ENCODE data around the gene HPS4. TPM values are rescaled to one million over a fixed set of nuclear protein-coding genes. Genes with fewer than 3 reads are reported as not detected.

The HPS4 gene
- total RNA-seq, 1 donor, result 28.1 TPM

DNA sequence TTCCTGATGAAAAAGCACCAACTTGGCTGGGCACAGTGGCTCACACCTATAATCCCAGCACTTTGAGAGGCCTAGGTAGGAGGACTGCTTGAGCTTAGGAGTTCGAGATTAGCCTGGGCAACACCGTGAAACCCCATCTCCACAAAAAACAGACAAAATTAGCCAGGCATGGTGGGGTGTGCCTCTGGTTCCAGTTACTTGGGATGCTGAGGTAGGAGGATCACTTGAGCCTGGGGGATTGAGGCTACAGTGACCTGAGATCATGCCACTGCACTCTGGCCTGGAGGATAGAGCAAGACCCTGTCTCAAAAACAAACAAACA, 3.0 kb downstream of the HPS4 start:
- H3K4me3 ChIP-seq (ENCODE audit: low read depth, low read length), result no peak overlapping the region
- DNase-seq (ENCODE audit: low read depth), result no peak
- no peak for TF ChIP-seq CTCF (IDR thresholded peaks at IDR 0.05; ENCODE audit: insufficient read depth, low read depth, low read length)

GRCh38 chr22:26479792-26480610, 3.6 kb downstream of the HPS4 start:
- no peak for TF ChIP-seq CTCF (IDR thresholded peaks at IDR 0.05; ENCODE audit: insufficient read depth, low read depth, low read length)
- H3K4me3 ChIP-seq (ENCODE audit: low read depth, low read length), result no peak overlapping the region
- DNase-seq (ENCODE audit: low read depth), result peak; percentile 8

DNA sequence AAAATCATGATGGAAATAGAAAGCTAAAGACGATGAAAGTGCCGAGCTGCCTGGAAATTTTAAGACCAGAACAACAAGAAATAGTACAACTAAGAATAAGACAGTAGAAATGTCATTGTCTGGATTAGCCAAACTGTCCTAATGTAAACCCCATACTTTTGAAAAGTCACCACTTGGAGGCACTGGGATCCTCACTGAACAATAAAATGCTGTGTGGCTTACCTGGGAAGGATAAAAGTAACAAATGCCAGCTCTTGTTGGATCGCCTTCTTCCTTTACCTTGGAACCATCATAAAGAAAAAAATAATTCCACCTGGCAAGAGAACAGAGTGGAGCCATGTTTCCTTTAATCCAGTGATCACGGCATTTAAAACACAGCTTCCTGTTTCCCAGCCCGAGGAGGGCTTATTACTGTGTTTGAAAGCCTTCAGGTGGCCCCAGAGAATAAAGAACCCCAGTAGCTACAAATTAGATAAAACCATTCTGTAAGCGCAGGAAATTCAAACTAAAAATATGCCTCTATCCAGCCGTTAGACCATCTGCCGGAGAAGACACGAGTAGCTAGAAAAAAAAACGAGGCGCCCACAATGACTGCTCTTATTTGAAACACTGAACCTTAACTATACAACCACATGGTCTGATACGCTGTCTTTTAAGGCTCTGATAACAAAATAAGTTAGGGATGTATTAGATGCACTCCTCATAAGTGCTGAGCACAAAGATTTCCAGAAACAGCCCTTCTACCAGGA, 4.4 kb downstream of the HPS4 start:
- no peak for TF ChIP-seq CTCF (IDR thresholded peaks at IDR 0.05; ENCODE audit: insufficient read depth, low read depth, low read length)
- H3K4me3 ChIP-seq (ENCODE audit: low read depth, low read length), result peak overlapping the region; percentile 2
- DNase-seq (ENCODE audit: low read depth), result no peak

DNA sequence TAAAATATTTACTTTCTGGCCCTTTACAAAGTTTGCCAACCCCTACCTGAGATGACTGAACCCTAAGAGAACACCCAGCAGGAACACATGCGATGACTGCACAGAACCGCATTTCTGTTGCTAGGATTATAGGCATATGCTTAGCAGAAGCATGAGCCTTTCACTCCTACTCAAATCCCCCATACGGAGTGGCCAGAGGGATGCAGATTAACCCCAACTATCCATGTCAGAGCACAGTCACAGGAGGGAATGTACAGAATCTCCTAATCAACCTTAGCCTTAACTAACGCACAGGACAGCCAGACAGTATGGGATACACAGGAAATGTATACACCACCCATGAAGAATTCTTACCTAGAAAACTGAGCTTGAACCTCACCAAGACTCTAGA, 6.2 kb downstream of the HPS4 start:
- TF ChIP-seq CTCF (IDR thresholded peaks at IDR 0.05; ENCODE audit: insufficient read depth, low read depth, low read length), result no peak
- H3K4me3 ChIP-seq (ENCODE audit: low read depth, low read length), result no peak overlapping the region

DNA sequence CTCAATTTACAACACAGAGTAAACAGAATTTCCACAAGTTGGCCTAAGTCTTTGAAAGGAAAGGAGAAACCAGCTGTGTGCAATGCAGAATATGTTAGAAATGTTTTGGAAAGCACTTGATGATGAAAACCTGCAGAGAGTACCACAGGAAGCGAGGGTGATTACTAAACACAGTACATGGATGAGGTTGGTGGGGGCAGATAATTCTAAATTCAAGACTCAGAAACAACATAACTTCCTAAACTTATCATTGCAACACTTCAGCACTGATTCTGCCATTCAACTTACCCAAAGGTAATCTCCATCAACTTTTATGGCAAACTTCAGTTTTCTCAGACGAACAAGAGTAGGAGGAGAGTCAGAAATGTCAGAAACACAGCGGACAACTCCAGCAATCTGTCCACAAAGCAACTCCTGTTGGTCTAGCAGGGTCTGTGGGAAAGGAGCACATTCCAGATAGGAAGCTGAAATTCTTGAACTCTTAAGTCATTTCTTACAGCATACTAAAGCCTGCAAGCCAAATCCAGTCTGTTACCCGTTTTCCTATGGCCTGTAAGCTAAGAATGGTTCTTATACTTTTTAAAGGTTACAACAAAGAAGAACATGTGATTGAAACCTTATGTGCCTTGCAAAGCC, 6.8 kb downstream of the HPS4 start:
- H3K4me3 ChIP-seq (ENCODE audit: low read depth, low read length), result no peak overlapping the region
- DNase-seq (ENCODE audit: low read depth), result peak; percentile 23
- TF ChIP-seq CTCF (IDR thresholded peaks at IDR 0.05; ENCODE audit: insufficient read depth, low read depth, low read length), result no peak

More for the DNA sequence above, 6.2 kb downstream of the HPS4 start:
- no peak for DNase-seq (ENCODE audit: low read depth)

- no peak for TF ChIP-seq CTCF (IDR thresholded peaks at IDR 0.05; ENCODE audit: insufficient read depth, low read depth, low read length)
- no peak overlapping the region for H3K4me3 ChIP-seq (ENCODE audit: low read depth, low read length)
- DNase-seq (ENCODE audit: low read depth), result no peak
These were observed 8.9 kb downstream of the HPS4 start for GRCh38 chr22:26474682-26475081.

Measured in fibroblast of villous mesenchyme (primary cell).